Hypothalamus (tissue), 51 donors: ENCODE measurements around the gene SUCLG2.
A peak's percentile ranks its signal among the peaks of the same experiment; 100 is the strongest.

Source experiments
- DNase-seq, 51 donors: peaks; one replicate each; lab custom pipeline; 2025; lab: John Stamatoyannopoulos, UW

The SUCLG2 gene

GRCh38 chr3:67346081-67346480, 308.3 kb downstream of the SUCLG2 start:
- no peak for DNase-seq

GRCh38 chr3:67335813-67336212, 318.6 kb downstream of the SUCLG2 start:
- DNase-seq, result peak in 1 of 51 donors; percentile 2

- no peak for DNase-seq
Observed at GRCh38 chr3:67334588-67334987, 319.8 kb downstream of the SUCLG2 start.

GRCh38 chr3:67329358-67329757, 325.1 kb downstream of the SUCLG2 start:
- no peak for DNase-seq

GRCh38 chr3:67327582-67327981, 326.8 kb downstream of the SUCLG2 start:
- no peak for DNase-seq

- DNase-seq, result no peak
Observed at GRCh38 chr3:67325231-67325630, 329.2 kb downstream of the SUCLG2 start.
